H9 (cell line): Measurements from ENCODE around the gene NXPH1. TPM values are rescaled to one million over a fixed set of nuclear protein-coding genes. Genes with fewer than 3 reads are reported as not detected.

Source experiments
- DNase-seq: peaks from one replicate; pipeline ENCODE4 v3.0.0-alpha.2; 2017
- H2AFZ ChIP-seq: one replicate; pipeline ENCODE4 v1.6.1; 2013; ENCODE audit warnings: mild to moderate bottlenecking, low read length, control low read depth, moderate library complexity
- H2AK5ac ChIP-seq: 2 replicates; pipeline ENCODE4 v1.6.1; 2013; ENCODE audit warnings: low read length, control low read depth, mixed read lengths; ENCODE audit not compliant: insufficient read length
- H2BK120ac ChIP-seq: one replicate; pipeline ENCODE4 v1.6.1; 2013; ENCODE audit warnings: low read depth, mild to moderate bottlenecking, low read length, control low read depth, inconsistent platforms; ENCODE audit not compliant: poor library complexity, severe bottlenecking
- H2BK12ac ChIP-seq: 2 replicates; pipeline ENCODE4 v1.6.1; 2013; ENCODE audit warnings: low read length, control low read depth, mixed read lengths, low read depth; ENCODE audit not compliant: insufficient read length
- H2BK15ac ChIP-seq: 2 replicates; pipeline ENCODE4 v1.6.1; 2013; ENCODE audit warnings: low read depth, low read length, control low read depth
- H2BK20ac ChIP-seq: one replicate; pipeline ENCODE4 v1.6.1; 2013; ENCODE audit warnings: low read depth, mild to moderate bottlenecking, low read length, control low read depth, inconsistent platforms; ENCODE audit not compliant: poor library complexity, severe bottlenecking
- H2BK5ac ChIP-seq: 2 replicates; pipeline ENCODE4 v1.6.1; 2013; ENCODE audit warnings: low read length, control low read depth, mixed read lengths; ENCODE audit not compliant: insufficient read length
- H3K14ac ChIP-seq: 2 replicates; pipeline ENCODE4 v1.6.1; 2013; ENCODE audit warnings: low read length, control low read depth; ENCODE audit not compliant: insufficient read depth
- H3K18ac ChIP-seq: 2 replicates; pipeline ENCODE4 v1.6.1; 2013; ENCODE audit warnings: low read depth, mild to moderate bottlenecking, mixed read lengths, low read length, control low read depth; ENCODE audit not compliant: insufficient read length
- H3K23ac ChIP-seq: 2 replicates; pipeline ENCODE4 v1.6.1; 2013; ENCODE audit warnings: low read length, control low read depth, mixed read lengths, low read depth; ENCODE audit not compliant: insufficient read length
- H3K23me2 ChIP-seq: 2 replicates; pipeline ENCODE4 v1.6.1; 2013; ENCODE audit warnings: low read depth, mild to moderate bottlenecking, mixed read lengths, low read length, control low read depth; ENCODE audit not compliant: insufficient read length, poor library complexity, severe bottlenecking
- H3K27ac ChIP-seq: 2 replicates; pipeline ENCODE4 v1.5.1; 2013; ENCODE audit warnings: low read length, control low read depth, mixed read lengths, low read depth; ENCODE audit not compliant: insufficient read length
- H3K27me3 ChIP-seq: 2 replicates; pipeline ENCODE4 v1.6.1; 2013; ENCODE audit warnings: low read length, control low read depth, inconsistent platforms; ENCODE audit not compliant: insufficient read depth
- H3K4ac ChIP-seq: 2 replicates; pipeline ENCODE4 v1.6.1; 2013; ENCODE audit warnings: low read depth, mild to moderate bottlenecking, control low read depth, inconsistent platforms, low read length, moderate library complexity
- H3K4me1 ChIP-seq: 2 replicates; pipeline ENCODE4 v1.6.1; 2013; ENCODE audit warnings: low read length, control low read depth, inconsistent platforms; ENCODE audit not compliant: insufficient read depth
- H3K4me2 ChIP-seq: 2 replicates; pipeline ENCODE4 v1.6.1; 2013; ENCODE audit warnings: low read length, control low read depth, mixed read lengths; ENCODE audit not compliant: insufficient read length, insufficient read depth
- H3K56ac ChIP-seq: 2 replicates; pipeline ENCODE4 v1.6.1; 2013; ENCODE audit warnings: low read depth, mild to moderate bottlenecking, mixed read lengths, low read length, control low read depth; ENCODE audit not compliant: insufficient read length
- H3K79me1 ChIP-seq: 2 replicates; pipeline ENCODE4 v1.6.1; 2013; ENCODE audit warnings: low read depth, mild to moderate bottlenecking, moderate library complexity, low read length, control low read depth, inconsistent platforms; ENCODE audit not compliant: insufficient read depth, poor library complexity, severe bottlenecking
- H3K79me2 ChIP-seq: 2 replicates; pipeline ENCODE4 v1.6.1; 2013; ENCODE audit warnings: low read length, control low read depth, inconsistent platforms; ENCODE audit not compliant: insufficient read depth
- H3K9ac ChIP-seq: 2 replicates; pipeline ENCODE4 v1.6.1; 2013; ENCODE audit warnings: low read length, control low read depth, mixed read lengths; ENCODE audit not compliant: insufficient read length; ENCODE audit errors: extremely low read depth
- H3K9me3 ChIP-seq: one replicate; pipeline ENCODE4 v1.6.1; 2013; ENCODE audit warnings: low read depth, low read length, inconsistent platforms; ENCODE audit not compliant: control insufficient read depth
- H3T11ph ChIP-seq: one replicate; pipeline ENCODE4 v1.6.1; 2013; ENCODE audit warnings: mild to moderate bottlenecking, low read length, control low read depth, inconsistent platforms
- H4K20me1 ChIP-seq: one replicate; pipeline ENCODE4 v1.6.1; 2013; ENCODE audit not compliant: control insufficient read depth, insufficient read length, insufficient read depth
- H4K5ac ChIP-seq: 2 replicates; pipeline ENCODE4 v1.6.1; 2013; ENCODE audit warnings: low read depth, mild to moderate bottlenecking, mixed read lengths, low read length, control low read depth; ENCODE audit not compliant: insufficient read length
- H4K8ac ChIP-seq: replicated peaks from 2 replicates; pipeline ENCODE4 v1.6.1; 2013; ENCODE audit warnings: low read length, control low read depth, mixed read lengths, low read depth; ENCODE audit not compliant: insufficient read length
- H4K91ac ChIP-seq: 2 replicates; pipeline ENCODE4 v1.6.1; 2013; ENCODE audit warnings: low read depth, mild to moderate bottlenecking, moderate library complexity, mixed read lengths, low read length, control low read depth; ENCODE audit not compliant: insufficient read length
- H3K27ac Mint-ChIP-seq, 3 experiments: 2 replicates in 2 of 3; 3 replicates in 1 of 3; pipeline ENCODE4 v1.8.0; 2020 to 2021; ENCODE audit warnings: mixed read lengths in 3 of 3, mild to moderate bottlenecking in 1 of 3, moderate library complexity in 1 of 3
- H3K27me3 Mint-ChIP-seq: 2 replicates; pipeline ENCODE4 v1.8.0; 2021; ENCODE audit warnings: low read depth, mild to moderate bottlenecking, moderate library complexity, mixed read lengths
- H3K36me3 Mint-ChIP-seq, 3 experiments: 2 replicates in 2 of 3; 3 replicates in 1 of 3; pipeline ENCODE4 v1.8.0; 2020 to 2021; ENCODE audit warnings: low read depth in 3 of 3, mixed read lengths in 3 of 3; ENCODE audit not compliant: insufficient read depth in 1 of 3
- H3K4me1 Mint-ChIP-seq, 2 experiments: 2 replicates each; pipeline ENCODE4 v1.8.0; 2020; ENCODE audit warnings: mixed read lengths in 2 of 2
- H3K4me3 Mint-ChIP-seq, 2 experiments: 2 replicates in 1 of 2; 3 replicates in 1 of 2; pipeline ENCODE4 v1.8.0; 2020 to 2021; ENCODE audit warnings: mild to moderate bottlenecking in 2 of 2, mixed read lengths in 2 of 2, moderate library complexity in 1 of 2
- H3K9me3 Mint-ChIP-seq, 2 experiments: 2 replicates in 1 of 2; 3 replicates in 1 of 2; pipeline ENCODE4 v1.8.0; 2020; ENCODE audit warnings: mild to moderate bottlenecking in 2 of 2, mixed read lengths in 2 of 2, moderate library complexity in 1 of 2
- WGBS: extraction: QIAGEN DNeasy Blood & Tissue Kit; methylation state at CpG from one replicate; pipeline ENCODE4 v1.1.7; 2013; ENCODE audit warnings: missing lambda C conversion rate, low lambda C conversion rate, mixed read lengths; ENCODE audit not compliant: insufficient read length; ENCODE audit errors: extremely low coverage; 5-methylcytosine and 5-hydroxymethylcytosine counted together
- total RNA-seq: library from RNA; stranded (reverse); gene quantifications from 2 replicates; pipeline ENCODE4 v1.2.1, GENCODE V29; 2021
- TF ChIP-seq, protein P1 (sequence below): fragments of 200-600 bp; sonication (generic); conservative IDR thresholded peaks from 3 replicates; pipeline ENCODE4 v1.8.0; 2021; ENCODE audit warnings: antibody characterized with exemption, mild to moderate bottlenecking

NXPH1 gene
- total RNA-seq, 1 experiment from 2014 or later = 0.15 TPM

DNA sequence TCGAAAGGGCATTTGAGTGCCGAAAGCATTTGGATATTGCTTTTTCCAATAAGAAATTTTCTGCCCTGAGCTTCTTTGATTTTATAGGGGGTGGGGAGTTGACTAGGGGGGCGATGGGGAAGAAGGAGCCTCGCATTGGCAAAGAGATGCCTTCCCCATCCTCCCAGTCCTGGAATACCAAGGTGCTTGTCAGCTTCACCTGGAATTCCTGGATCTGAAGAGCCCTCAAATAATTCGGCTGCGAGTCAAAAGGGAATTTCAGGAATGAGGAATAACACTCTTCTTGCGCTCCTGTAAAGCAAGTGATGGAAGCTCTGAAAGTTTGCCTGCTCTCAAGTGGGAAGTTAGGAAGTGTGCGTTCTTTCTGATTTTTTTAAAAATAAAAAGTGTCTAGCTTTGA is 7.3 kb downstream of the NXPH1 start:
- no peak overlapping the region for H4K8ac ChIP-seq
- H3K27ac ChIP-seq = no peak overlapping the region
- no peak overlapping the region for H2BK20ac ChIP-seq
- no peaks in the 10 kb centered on the region for H3K9me3 ChIP-seq
- H3K23me2 ChIP-seq = peaks cover 41% of the 10 kb centered on the region
- no peak overlapping the region for H3K14ac ChIP-seq
- H2BK120ac ChIP-seq = no peak overlapping the region
- Mint-ChIP-seq H3K4me3 (peak overlapping the region; percentile 71 to 90), H3K9me3 (peaks cover 0 to 3% of the 10 kb centered on the region in 2 experiments; a peak in 1 of 5 replicates), H3K4me1 (peaks cover 53 to 57% of the 10 kb centered on the region in 2 experiments), H3K27ac (no peak overlapping the region), H3K36me3 (no peaks in the 10 kb centered on the region), H3K27me3 (peaks cover 100% of the 10 kb centered on the region)
- H3K79me2 ChIP-seq = no peaks in the 10 kb centered on the region
- no CpG with 5 or more reads among the region's 8 CpGs for WGBS
- H4K91ac ChIP-seq = no peak overlapping the region
- peak overlapping the region; percentile 59 for H3K4me2 ChIP-seq
- no peaks in the 10 kb centered on the region for H4K20me1 ChIP-seq
- no peak overlapping the region for H2BK5ac ChIP-seq
- no peak overlapping the region for H4K5ac ChIP-seq
- H3K4me1 ChIP-seq = peaks cover 2% of the 10 kb centered on the region; the same call in 1 of the 2 replicates
- H2AFZ ChIP-seq = no peak overlapping the region
- peaks cover 55% of the 10 kb centered on the region for H3K27me3 ChIP-seq
- H2AK5ac ChIP-seq = no peak overlapping the region
- no peak overlapping the region for H3T11ph ChIP-seq
- no peak for DNase-seq
- no peak overlapping the region for H3K56ac ChIP-seq
- no peak overlapping the region for H2BK15ac ChIP-seq
- H3K23ac ChIP-seq = no peak overlapping the region
- no peak overlapping the region for H3K4ac ChIP-seq
- TF ChIP-seq, protein P1, sequence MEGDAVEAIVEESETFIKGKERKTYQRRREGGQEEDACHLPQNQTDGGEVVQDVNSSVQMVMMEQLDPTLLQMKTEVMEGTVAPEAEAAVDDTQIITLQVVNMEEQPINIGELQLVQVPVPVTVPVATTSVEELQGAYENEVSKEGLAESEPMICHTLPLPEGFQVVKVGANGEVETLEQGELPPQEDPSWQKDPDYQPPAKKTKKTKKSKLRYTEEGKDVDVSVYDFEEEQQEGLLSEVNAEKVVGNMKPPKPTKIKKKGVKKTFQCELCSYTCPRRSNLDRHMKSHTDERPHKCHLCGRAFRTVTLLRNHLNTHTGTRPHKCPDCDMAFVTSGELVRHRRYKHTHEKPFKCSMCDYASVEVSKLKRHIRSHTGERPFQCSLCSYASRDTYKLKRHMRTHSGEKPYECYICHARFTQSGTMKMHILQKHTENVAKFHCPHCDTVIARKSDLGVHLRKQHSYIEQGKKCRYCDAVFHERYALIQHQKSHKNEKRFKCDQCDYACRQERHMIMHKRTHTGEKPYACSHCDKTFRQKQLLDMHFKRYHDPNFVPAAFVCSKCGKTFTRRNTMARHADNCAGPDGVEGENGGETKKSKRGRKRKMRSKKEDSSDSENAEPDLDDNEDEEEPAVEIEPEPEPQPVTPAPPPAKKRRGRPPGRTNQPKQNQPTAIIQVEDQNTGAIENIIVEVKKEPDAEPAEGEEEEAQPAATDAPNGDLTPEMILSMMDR = no peak
- no peak overlapping the region for H3K18ac ChIP-seq
- H3K9ac ChIP-seq = no peak overlapping the region
- no peak overlapping the region for H2BK12ac ChIP-seq
- H3K79me1 ChIP-seq = no peaks in the 10 kb centered on the region
